H1 (cell line): Measurements from ENCODE around the gene MYO18A. TPM values are rescaled to one million over a fixed set of nuclear protein-coding genes. Genes with fewer than 3 reads are reported as not detected.

ENCODE experiments used
- CTCF ChIA-PET: fragments of 300-600 bp; sonication (Branson Sonifier 250); formaldehyde crosslinking; loops from one replicate; lab custom pipeline; 2021; ENCODE audit not compliant: partially characterized antibody; lab: Charles Lee
- POLR2A ChIA-PET: fragments of 300-600 bp; sonication (Branson Sonifier 250); formaldehyde crosslinking; loops from one replicate; lab custom pipeline; 2021; ENCODE audit warnings: inconsistent platforms; ENCODE audit not compliant: partially characterized antibody; lab: Charles Lee
- DNase-seq, 2 experiments: peaks; one replicate each; pipeline versions ENCODE4 v3.0.0 to v3.0.0-alpha.2; 2010 to 2022; ENCODE audit warnings: low spot score in 2 of 2, low read depth in 1 of 2, mixed read lengths in 1 of 2
- FAIRE-seq: peaks from 2 replicates; lab custom pipeline; 2011; peaks lifted over from hg19 to GRCh38; lab: Jason Lieb, UNC
- H2AFZ ChIP-seq: 2 replicates; pipeline ENCODE4 v1.8.1; 2012; ENCODE audit warnings: low read length, inconsistent platforms
- H2AK5ac ChIP-seq: 2 replicates; pipeline ENCODE4 v1.6.1; 2013; ENCODE audit warnings: low read depth, low read length
- H2BK120ac ChIP-seq: replicated peaks from 2 replicates; pipeline ENCODE3; 2013; ENCODE audit warnings: low read depth, low read length, inconsistent platforms
- H2BK12ac ChIP-seq: 2 replicates; pipeline ENCODE4 v1.6.1; 2013; ENCODE audit warnings: low read depth, low read length
- H2BK15ac ChIP-seq: 2 replicates; pipeline ENCODE4 v1.6.1; 2013; ENCODE audit warnings: low read length
- H2BK20ac ChIP-seq: 2 replicates; pipeline ENCODE4 v1.6.1; 2013; ENCODE audit warnings: low read length
- H2BK5ac ChIP-seq: 2 replicates; pipeline ENCODE4 v1.6.1; 2013; ENCODE audit warnings: low read depth, low read length
- H3K14ac ChIP-seq: 2 replicates; pipeline ENCODE4 v1.6.1; 2013; ENCODE audit warnings: inconsistent platforms; ENCODE audit not compliant: insufficient read length
- H3K18ac ChIP-seq: 2 replicates; pipeline ENCODE4 v1.6.1; 2013; ENCODE audit warnings: low read length; ENCODE audit errors: extremely low read depth
- H3K23ac ChIP-seq: 2 replicates; pipeline ENCODE4 v1.6.1; 2013; ENCODE audit warnings: inconsistent platforms; ENCODE audit not compliant: insufficient read length
- H3K23me2 ChIP-seq: 2 replicates; pipeline ENCODE4 v1.6.1; 2013; ENCODE audit warnings: low read depth, low read length
- H3K27ac ChIP-seq: 2 replicates; pipeline ENCODE4 v1.6.1; 2011; ENCODE audit warnings: low read depth, low read length, inconsistent platforms
- H3K27me3 ChIP-seq, 4 experiments: replicated peaks in 1 of 4; 1 replicate in 1 of 4; 2 replicates in 3 of 4; pipeline versions ENCODE4 v1.6.1 to v1.8.1; 2011 to 2013; ENCODE audit warnings: low read length in 3 of 4, mild to moderate bottlenecking in 3 of 4, inconsistent platforms in 2 of 4, mixed read lengths in 2 of 4, moderate library complexity in 1 of 4; ENCODE audit not compliant: control insufficient read depth in 3 of 4, insufficient read depth in 3 of 4; ENCODE audit errors: extremely low read depth in 1 of 4
- H3K36me3 ChIP-seq, 4 experiments: 2 replicates each; pipeline versions ENCODE4 v1.6.1 to v1.8.1; 2011 to 2013; ENCODE audit warnings: mild to moderate bottlenecking in 4 of 4, low read length in 3 of 4, moderate library complexity in 2 of 4, control low read depth in 1 of 4, inconsistent platforms in 1 of 4; ENCODE audit not compliant: insufficient read depth in 4 of 4, control insufficient read depth in 2 of 4
- H3K4ac ChIP-seq: replicated peaks from 2 replicates; pipeline ENCODE3; 2013; ENCODE audit warnings: low read length, low read depth, mixed read lengths, inconsistent platforms; ENCODE audit not compliant: insufficient read length
- H3K4me1 ChIP-seq, 4 experiments: replicated peaks in 1 of 4; 1 replicate in 1 of 4; 2 replicates in 3 of 4; pipeline versions ENCODE4 v1.6.1 to v1.8.1; 2011 to 2013; ENCODE audit warnings: low read length in 3 of 4, inconsistent platforms in 2 of 4, mixed read lengths in 1 of 4; ENCODE audit not compliant: insufficient read depth in 4 of 4, control insufficient read depth in 3 of 4
- H3K4me2 ChIP-seq, 2 experiments: 2 replicates each; pipeline versions ENCODE4 v1.6.1 to v1.8.1; 2011 to 2013; ENCODE audit warnings: low read depth in 2 of 2, low read length in 2 of 2, control low read depth in 1 of 2, inconsistent platforms in 1 of 2, mild to moderate bottlenecking in 1 of 2; ENCODE audit not compliant: insufficient read depth in 1 of 2
- H3K4me3 ChIP-seq, 4 experiments: fragments of 200-600, 300-600 bp in 1 of 4; sonication (generic), shearing (Covaris generic), sonication (Bioruptor Twin) in 1 of 4; 2 replicates each; pipeline versions ENCODE4 v1.5.1 to v1.8.1; 2011 to 2016; ENCODE audit warnings: low read length in 4 of 4, low read depth in 3 of 4, control low read depth in 2 of 4, inconsistent platforms in 2 of 4, mild to moderate bottlenecking in 2 of 4, mixed read lengths in 1 of 4, moderate library complexity in 1 of 4; ENCODE audit not compliant: insufficient read depth in 2 of 4; ENCODE audit errors: extremely low read depth in 1 of 4
- H3K56ac ChIP-seq: replicated peaks from 2 replicates; pipeline ENCODE3; 2013; ENCODE audit warnings: low read depth, mild to moderate bottlenecking, mixed read lengths, low read length, inconsistent platforms; ENCODE audit not compliant: insufficient read length
- H3K79me1 ChIP-seq: 2 replicates; pipeline ENCODE4 v1.6.1; 2013; ENCODE audit warnings: low read depth, low read length, control low read depth
- H3K79me2 ChIP-seq, 2 experiments: 2 replicates each; pipeline versions ENCODE4 v1.6.1 to v1.8.1; 2012 to 2013; ENCODE audit warnings: low read length in 2 of 2, mild to moderate bottlenecking in 2 of 2, inconsistent platforms in 1 of 2; ENCODE audit not compliant: insufficient read depth in 2 of 2, control insufficient read depth in 1 of 2
- H3K9ac ChIP-seq, 4 experiments: replicated peaks in 1 of 4; 1 replicate in 1 of 4; 2 replicates in 3 of 4; pipeline versions ENCODE4 v1.6.1 to v1.8.1; 2011 to 2013; ENCODE audit warnings: low read depth in 3 of 4, low read length in 3 of 4, control low read depth in 2 of 4, mild to moderate bottlenecking in 2 of 4, moderate library complexity in 2 of 4, inconsistent platforms in 1 of 4; ENCODE audit errors: extremely low read depth in 1 of 4
- H3K9me3 ChIP-seq, 2 experiments: 2 replicates each; pipeline versions ENCODE4 v1.6.1 to v1.8.1; 2012 to 2013; ENCODE audit warnings: mild to moderate bottlenecking in 2 of 2, moderate library complexity in 2 of 2, control low read depth in 1 of 2, inconsistent platforms in 1 of 2, low read depth in 1 of 2, low read length in 1 of 2, mixed read lengths in 1 of 2; ENCODE audit not compliant: insufficient read depth in 2 of 2
- H4K20me1 ChIP-seq, 2 experiments: replicated peaks in 1 of 2; 2 replicates each; pipeline versions ENCODE3 to v1.8.1; 2011 to 2013; ENCODE audit warnings: inconsistent platforms in 2 of 2, low read length in 2 of 2, mild to moderate bottlenecking in 1 of 2; ENCODE audit not compliant: insufficient read depth in 2 of 2, control insufficient read depth in 1 of 2
- H4K5ac ChIP-seq: 2 replicates; pipeline ENCODE4 v1.6.1; 2013; ENCODE audit warnings: low read length, low read depth, mixed read lengths, inconsistent platforms; ENCODE audit not compliant: insufficient read length
- H4K8ac ChIP-seq: 2 replicates; pipeline ENCODE4 v1.8.0; 2013; ENCODE audit warnings: mild to moderate bottlenecking, moderate library complexity, low read length, inconsistent platforms; ENCODE audit not compliant: insufficient read depth; ENCODE audit errors: extremely low read depth
- H4K91ac ChIP-seq: replicated peaks from 2 replicates; pipeline ENCODE3; 2013; ENCODE audit warnings: low read length, mixed read lengths, inconsistent platforms; ENCODE audit not compliant: insufficient read length
- HDAC2 ChIP-seq, 2 experiments: fragments of 300-600 bp in 1 of 2; sonication (generic) in 1 of 2; IDR thresholded peaks; 2 replicates each; pipeline ENCODE4 v1.6.1; 2011 to 2012; ENCODE audit warnings: low read depth in 2 of 2, low read length in 2 of 2, mild to moderate bottlenecking in 2 of 2, moderate library complexity in 2 of 2, borderline replicate concordance in 1 of 2, inconsistent platforms in 1 of 2
- JUND ChIP-seq: IDR thresholded peaks from 2 replicates; pipeline ENCODE4 v1.6.1; 2011; ENCODE audit warnings: mild to moderate bottlenecking, improper control_type of control experiment, low read length
- WGBS, 2 experiments: shearing (Covaris generic) in 1 of 2; methylation state at CpG; one replicate each; pipeline versions ENCODE4 v1.1.6 to v1.1.7; 2013 to 2015; ENCODE audit warnings: low lambda C conversion rate in 2 of 2, mixed read lengths in 2 of 2, inconsistent platforms in 1 of 2, low coverage in 1 of 2, missing lambda C conversion rate in 1 of 2; ENCODE audit not compliant: insufficient replicate concordance in 2 of 2, insufficient coverage in 1 of 2, insufficient read length in 1 of 2; ENCODE audit errors: extremely low coverage in 1 of 2, missing lambda C conversion rate in 1 of 2; 5-methylcytosine and 5-hydroxymethylcytosine counted together
- polyA plus RNA-seq, 7 experiments: library from polyadenylated mRNA; depleted of rRNA in 3 of 7; stranded (reverse) in 5 of 7; unstranded in 2 of 7; fragments of >200 nt in 5 of 7; fragments of 200-250 nt in 2 of 7; gene quantifications; 1 replicate in 5 of 7; 2 replicates in 1 of 7; 4 replicates in 1 of 7; pipeline versions ENCODE4 v1.2.1 to v1.2.3, GENCODE V29; 2011 to 2013; ENCODE audit warnings: missing spikeins in 2 of 7, mixed read lengths in 2 of 7
- total RNA-seq: library from RNA; stranded (reverse); fragmentation: NEBNext Ultra II Directional; extraction: Animal tissue kit (Norgen Biotek cat#: 25700); gene quantifications from 2 replicates; pipeline ENCODE4 v1.2.1, GENCODE V29; 2021

MYO18A gene
- total and polyA plus RNA-seq, 2 of the 8 experiments (the other 6 are each of a cell fraction or from before 2014, with no cell fraction given): 7.6 to 43.8 TPM

- TF ChIP-seq JUND (no peak), HDAC2 (IDR thresholded peaks at IDR 0.05; ENCODE audit: borderline replicate concordance in 1 of 2, low read depth in 2 of 2, low read length in 2 of 2) (no peak)
- TF ChIP-seq, all 59 proteins: peak for 0
- no peak overlapping the region for H4K91ac ChIP-seq
- FAIRE-seq: no peak
- no peaks in the 10 kb centered on the region; the same call in 1 of the 2 replicates for H3K23me2 ChIP-seq
- H4K20me1 ChIP-seq: no peaks in the 10 kb centered on the region
- no peak overlapping the region for H2AFZ ChIP-seq
- no peak overlapping the region; a peak in 1 of 7 replicates for H3K9ac ChIP-seq
- no peak overlapping the region for H3K4ac ChIP-seq
- no peak overlapping the region for H2BK5ac ChIP-seq
- no peak overlapping the region for H3K23ac ChIP-seq
- no peak overlapping the region for H3K14ac ChIP-seq
- H3K79me1 ChIP-seq: no peaks in the 10 kb centered on the region
- ChIA-PET CTCF (interaction anchor here (0.7 to 18.3 kb wide), 16 partner anchors 8 to 100 kb away, joined by 3 to 333 read pairs (median 5); partner anchors contain the start of gene MYO18A), POLR2A (interaction anchor here (0.8 kb wide), 2 partner anchors 78 to 99 kb away, joined by 3 to 4 read pairs; partner anchors contain the start of gene NUFIP2)
- no peak overlapping the region for H3K4me3 ChIP-seq
- no peak overlapping the region for H2BK20ac ChIP-seq
- H3K36me3 ChIP-seq: no peaks in the 10 kb centered on the region
- WGBS, 2 experiments: 94% methylated on average over 6 of the region's 6 CpGs; no CpG with 5 or more reads in 1 of the 2 experiments
- no peaks in the 10 kb centered on the region for H3K27me3 ChIP-seq
- H2BK120ac ChIP-seq: no peak overlapping the region
- H2BK12ac ChIP-seq: no peak overlapping the region
- no peaks in the 10 kb centered on the region for H3K4me1 ChIP-seq
- H3K56ac ChIP-seq: no peak overlapping the region
- no peak overlapping the region for H3K18ac ChIP-seq
- no peak overlapping the region; a peak in 1 of 4 replicates for H3K4me2 ChIP-seq
- H4K5ac ChIP-seq: no peak overlapping the region
- no peak overlapping the region for H2AK5ac ChIP-seq
- H3K79me2 ChIP-seq: no peaks in the 10 kb centered on the region
- no peak overlapping the region for H2BK15ac ChIP-seq
- DNase-seq: no peak
- H3K27ac ChIP-seq: no peak overlapping the region
- H4K8ac ChIP-seq: no peak overlapping the region
- no peaks in the 10 kb centered on the region for H3K9me3 ChIP-seq
Measured at GRCh38 chr17:29216181-29216580, 36.0 kb upstream of the MYO18A start.
